Measurements from ENCODE around the gene NPAT.
"Not testable (repeated sequence)": the region's sequence is repeated elsewhere in the genome, so short reads cannot be mapped to it uniquely, and the experiment has no call there.

NPAT gene

GRCh38 chr11:108147150-108147549 lies 75.3 kb downstream of the NPAT start:
- no peak for DNase-seq

GRCh38 chr11:108144615-108145014 lies 77.8 kb downstream of the NPAT start:
- no peak for DNase-seq

- no peak for DNase-seq
Measured at GRCh38 chr11:108142304-108142703, 80.1 kb downstream of the NPAT start.

GRCh38 chr11:108137212-108137611 lies 85.2 kb downstream of the NPAT start:
- DNase-seq, result no peak

- peak; percentile 49 for DNase-seq
Measured at GRCh38 chr11:108135845-108136544, 86.4 kb downstream of the NPAT start.

- not testable (repeated sequence) for DNase-seq
Measured at GRCh38 chr11:108132993-108133538, 89.4 kb downstream of the NPAT start.

GRCh38 chr11:108131993-108132392 lies 90.4 kb downstream of the NPAT start:
- no peak for DNase-seq

GRCh38 chr11:108128772-108129171 lies 93.7 kb downstream of the NPAT start:
- no peak for DNase-seq

GRCh38 chr11:108125096-108125495 lies 97.3 kb downstream of the NPAT start:
- peak; percentile 76 for DNase-seq

- DNase-seq, result peak; percentile 33
Measured at GRCh38 chr11:108122166-108122628, 100.2 kb downstream of the NPAT start.

- peak; percentile 94 for DNase-seq
Measured at GRCh38 chr11:108121274-108122155, 100.9 kb downstream of the NPAT start, which contains the start of gene ACAT1. TSS of gene ACAT1 (plus strand) at chr11:108121567. CDS start at chr11:108121607, 40 bp downstream.

GRCh38 chr11:108120936-108121273 lies 101.5 kb downstream of the NPAT start:
- not testable (repeated sequence) for DNase-seq

- DNase-seq, result peak; percentile 87
Measured at GRCh38 chr11:108117746-108118371, 104.6 kb downstream of the NPAT start.

- peak; percentile 88 for DNase-seq
Measured at GRCh38 chr11:108115500-108116140, 106.8 kb downstream of the NPAT start.

- no peak for DNase-seq
Measured at GRCh38 chr11:108112057-108112456, 110.4 kb downstream of the NPAT start.

GRCh38 chr11:108111126-108111525 lies 111.3 kb downstream of the NPAT start:
- DNase-seq, result no peak
